ENCODE data around the gene NT5DC2.

NT5DC2 gene

GRCh38 chr3:52503788-52504424, 29.8 kb downstream of the NT5DC2 start:
- Histone ChIP-seq H3K9me3 (ENCODE audit: control insufficient read depth, insufficient read depth, low read length) (no peaks in the 10 kb centered on the region), H3K9ac (ENCODE audit: low read depth, low read length) (no peak overlapping the region), H3K4me1 (ENCODE audit: control insufficient read depth, insufficient read depth, low read length) (no peaks in the 10 kb centered on the region; the same call in 1 of the 2 replicates), H3K4me3 (ENCODE audit: low read depth, low read length) (no peak overlapping the region), H3K27me3 (ENCODE audit: control insufficient read depth, insufficient read depth, low read length) (no peaks in the 10 kb centered on the region), H3K27ac (ENCODE audit: low read depth, low read length) (no peak overlapping the region), H3K36me3 (ENCODE audit: control insufficient read depth, insufficient read depth, low read length) (no peaks in the 10 kb centered on the region)

GRCh38 chr3:52502808-52503350, 30.8 kb downstream of the NT5DC2 start:
- no peak overlapping the region for H3K27ac ChIP-seq (ENCODE audit: low read depth, low read length)
- H3K36me3 ChIP-seq (ENCODE audit: control insufficient read depth, insufficient read depth, low read length): no peaks in the 10 kb centered on the region
- no peak overlapping the region for H3K9ac ChIP-seq (ENCODE audit: low read depth, low read length)
- no peak overlapping the region for H3K4me3 ChIP-seq (ENCODE audit: low read depth, low read length)
- no peaks in the 10 kb centered on the region for H3K27me3 ChIP-seq (ENCODE audit: control insufficient read depth, insufficient read depth, low read length)
- no peaks in the 10 kb centered on the region; the same call in 1 of the 2 replicates for H3K4me1 ChIP-seq (ENCODE audit: control insufficient read depth, insufficient read depth, low read length)
- no peaks in the 10 kb centered on the region for H3K9me3 ChIP-seq (ENCODE audit: control insufficient read depth, insufficient read depth, low read length)

- no peak overlapping the region for H3K27ac ChIP-seq (ENCODE audit: low read depth, low read length)
- no peaks in the 10 kb centered on the region for H3K9me3 ChIP-seq (ENCODE audit: control insufficient read depth, insufficient read depth, low read length)
- no peaks in the 10 kb centered on the region for H3K27me3 ChIP-seq (ENCODE audit: control insufficient read depth, insufficient read depth, low read length)
- H3K36me3 ChIP-seq (ENCODE audit: control insufficient read depth, insufficient read depth, low read length): no peaks in the 10 kb centered on the region
- no peak overlapping the region for H3K4me3 ChIP-seq (ENCODE audit: low read depth, low read length)
- H3K4me1 ChIP-seq (ENCODE audit: control insufficient read depth, insufficient read depth, low read length): no peaks in the 10 kb centered on the region; the same call in 1 of the 2 replicates
- no peak overlapping the region for H3K9ac ChIP-seq (ENCODE audit: low read depth, low read length)
Measured at GRCh38 chr3:52502001-52502400, 31.7 kb downstream of the NT5DC2 start.

- Histone ChIP-seq H3K27me3 (ENCODE audit: control insufficient read depth, insufficient read depth, low read length) (no peaks in the 10 kb centered on the region), H3K27ac (ENCODE audit: low read depth, low read length) (no peak overlapping the region), H3K4me1 (ENCODE audit: control insufficient read depth, insufficient read depth, low read length) (no peaks in the 10 kb centered on the region; the same call in 1 of the 2 replicates), H3K36me3 (ENCODE audit: control insufficient read depth, insufficient read depth, low read length) (no peaks in the 10 kb centered on the region), H3K4me3 (ENCODE audit: low read depth, low read length) (no peak overlapping the region), H3K9me3 (ENCODE audit: control insufficient read depth, insufficient read depth, low read length) (no peaks in the 10 kb centered on the region), H3K9ac (ENCODE audit: low read depth, low read length) (no peak overlapping the region)
Measured at GRCh38 chr3:52501046-52501445, 32.6 kb downstream of the NT5DC2 start.

- H3K4me3 ChIP-seq (ENCODE audit: low read depth, low read length): no peak overlapping the region
- H3K4me1 ChIP-seq (ENCODE audit: control insufficient read depth, insufficient read depth, low read length): no peaks in the 10 kb centered on the region
- no peak overlapping the region for H3K9ac ChIP-seq (ENCODE audit: low read depth, low read length)
- H3K36me3 ChIP-seq (ENCODE audit: control insufficient read depth, insufficient read depth, low read length): no peaks in the 10 kb centered on the region
- H3K9me3 ChIP-seq (ENCODE audit: control insufficient read depth, insufficient read depth, low read length): no peaks in the 10 kb centered on the region
- no peaks in the 10 kb centered on the region for H3K27me3 ChIP-seq (ENCODE audit: control insufficient read depth, insufficient read depth, low read length)
- no peak overlapping the region for H3K27ac ChIP-seq (ENCODE audit: low read depth, low read length)
Measured at GRCh38 chr3:52498137-52499054, 35.3 kb downstream of the NT5DC2 start.

- Histone ChIP-seq H3K9me3 (ENCODE audit: control insufficient read depth, insufficient read depth, low read length) (no peaks in the 10 kb centered on the region), H3K4me1 (ENCODE audit: control insufficient read depth, insufficient read depth, low read length) (no peaks in the 10 kb centered on the region), H3K4me3 (ENCODE audit: low read depth, low read length) (no peak overlapping the region), H3K27me3 (ENCODE audit: control insufficient read depth, insufficient read depth, low read length) (no peaks in the 10 kb centered on the region), H3K36me3 (ENCODE audit: control insufficient read depth, insufficient read depth, low read length) (peaks cover 19% of the 10 kb centered on the region), H3K27ac (ENCODE audit: low read depth, low read length) (no peak overlapping the region), H3K9ac (ENCODE audit: low read depth, low read length) (no peak overlapping the region)
Measured at GRCh38 chr3:52495777-52496602, 37.7 kb downstream of the NT5DC2 start.

GRCh38 chr3:52494886-52495495, 38.7 kb downstream of the NT5DC2 start, which contains the start of gene STAB1:
STAB1 (plus strand) TSS chr3:52495338; CDS start chr3:52495414, 76 bp downstream.
- Histone ChIP-seq H3K36me3 (ENCODE audit: control insufficient read depth, insufficient read depth, low read length) (peaks cover 29% of the 10 kb centered on the region), H3K27me3 (ENCODE audit: control insufficient read depth, insufficient read depth, low read length) (no peaks in the 10 kb centered on the region), H3K9ac (ENCODE audit: low read depth, low read length) (no peak within 1 kb of the TSS), H3K27ac (ENCODE audit: low read depth, low read length) (no peak within 1 kb of the TSS), H3K4me3 (ENCODE audit: low read depth, low read length) (no peak within 1 kb of the TSS), H3K9me3 (ENCODE audit: control insufficient read depth, insufficient read depth, low read length) (no peaks in the 10 kb centered on the region), H3K4me1 (ENCODE audit: control insufficient read depth, insufficient read depth, low read length) (no peaks in the 10 kb centered on the region)

- no peak overlapping the region for H3K9ac ChIP-seq (ENCODE audit: low read depth, low read length)
- no peaks in the 10 kb centered on the region for H3K9me3 ChIP-seq (ENCODE audit: control insufficient read depth, insufficient read depth, low read length)
- H3K27ac ChIP-seq (ENCODE audit: low read depth, low read length): no peak overlapping the region
- peaks cover 35% of the 10 kb centered on the region for H3K36me3 ChIP-seq (ENCODE audit: control insufficient read depth, insufficient read depth, low read length)
- H3K27me3 ChIP-seq (ENCODE audit: control insufficient read depth, insufficient read depth, low read length): no peaks in the 10 kb centered on the region
- H3K4me1 ChIP-seq (ENCODE audit: control insufficient read depth, insufficient read depth, low read length): no peaks in the 10 kb centered on the region
- no peak overlapping the region for H3K4me3 ChIP-seq (ENCODE audit: low read depth, low read length)
Measured at GRCh38 chr3:52494445-52494844, 39.2 kb downstream of the NT5DC2 start.

GRCh38 chr3:52493232-52494017, 40.2 kb downstream of the NT5DC2 start:
- Histone ChIP-seq H3K9me3 (ENCODE audit: control insufficient read depth, insufficient read depth, low read length) (no peaks in the 10 kb centered on the region), H3K27ac (ENCODE audit: low read depth, low read length) (no peak overlapping the region), H3K4me3 (ENCODE audit: low read depth, low read length) (no peak overlapping the region), H3K27me3 (ENCODE audit: control insufficient read depth, insufficient read depth, low read length) (no peaks in the 10 kb centered on the region), H3K36me3 (ENCODE audit: control insufficient read depth, insufficient read depth, low read length) (peaks cover 43% of the 10 kb centered on the region), H3K4me1 (ENCODE audit: control insufficient read depth, insufficient read depth, low read length) (no peaks in the 10 kb centered on the region), H3K9ac (ENCODE audit: low read depth, low read length) (no peak overlapping the region)

- H3K4me3 ChIP-seq (ENCODE audit: low read depth, low read length): no peak overlapping the region
- H3K36me3 ChIP-seq (ENCODE audit: control insufficient read depth, insufficient read depth, low read length): peaks cover 57% of the 10 kb centered on the region
- no peaks in the 10 kb centered on the region for H3K9me3 ChIP-seq (ENCODE audit: control insufficient read depth, insufficient read depth, low read length)
- no peak overlapping the region for H3K27ac ChIP-seq (ENCODE audit: low read depth, low read length)
- H3K4me1 ChIP-seq (ENCODE audit: control insufficient read depth, insufficient read depth, low read length): no peaks in the 10 kb centered on the region
- no peaks in the 10 kb centered on the region for H3K27me3 ChIP-seq (ENCODE audit: control insufficient read depth, insufficient read depth, low read length)
- no peak overlapping the region for H3K9ac ChIP-seq (ENCODE audit: low read depth, low read length)
Measured at GRCh38 chr3:52492059-52492458, 41.6 kb downstream of the NT5DC2 start.
